ENCODE data around the gene PTGR2.
"Not testable (repeated sequence)": the region's sequence is repeated elsewhere in the genome, so short reads cannot be mapped to it uniquely, and the experiment has no call there.

The PTGR2 gene

GRCh38 chr14:73886449-73887317, 35.1 kb downstream of the PTGR2 start, which contains the start of gene ZNF410:
Gene ZNF410 (plus strand): TSS chr14:73886859. CDS start chr14:73892176, 5,317 bp downstream.
- peak; percentile 96 for DNase-seq (ENCODE audit: low spot score)

- DNase-seq (ENCODE audit: low spot score): no peak
Observed at GRCh38 chr14:73887318-73887616, 35.6 kb downstream of the PTGR2 start.

GRCh38 chr14:73887694-73888459, 36.2 kb downstream of the PTGR2 start:
- no peak for DNase-seq (ENCODE audit: low spot score)

- no peak for DNase-seq (ENCODE audit: low spot score)
Observed at GRCh38 chr14:73888460-73888725, 36.8 kb downstream of the PTGR2 start.

- peak; percentile 10 for DNase-seq (ENCODE audit: low spot score)
Observed at GRCh38 chr14:73888971-73889370, 37.3 kb downstream of the PTGR2 start.

- no peak for DNase-seq (ENCODE audit: low spot score)
Observed at GRCh38 chr14:73889376-73889775, 37.7 kb downstream of the PTGR2 start.

- not testable (repeated sequence) for DNase-seq (ENCODE audit: low spot score)
Observed at GRCh38 chr14:73894180-73894687, 42.6 kb downstream of the PTGR2 start.

- no peak for DNase-seq (ENCODE audit: low spot score)
Observed at GRCh38 chr14:73895939-73896338, 44.3 kb downstream of the PTGR2 start.

GRCh38 chr14:73896521-73896920, 44.9 kb downstream of the PTGR2 start:
- no peak for DNase-seq (ENCODE audit: low spot score)

- DNase-seq (ENCODE audit: low spot score): no peak
Observed at GRCh38 chr14:73903028-73903427, 51.4 kb downstream of the PTGR2 start.

GRCh38 chr14:73909681-73910080, 58.0 kb downstream of the PTGR2 start:
- no peak for DNase-seq (ENCODE audit: low spot score)

- no peak for DNase-seq (ENCODE audit: low spot score)
Observed at GRCh38 chr14:73913256-73913655, 61.6 kb downstream of the PTGR2 start.

GRCh38 chr14:73916324-73916723, 64.7 kb downstream of the PTGR2 start:
- DNase-seq (ENCODE audit: low spot score): no peak

GRCh38 chr14:73919457-73919856, 67.8 kb downstream of the PTGR2 start:
- DNase-seq (ENCODE audit: low spot score): not testable (repeated sequence)

GRCh38 chr14:73924337-73924736, 72.7 kb downstream of the PTGR2 start:
- no peak for DNase-seq (ENCODE audit: low spot score)

Measured in AG08395 (cell line).